Measurements from ENCODE around the gene HBA2.
"Not testable (repeated sequence)": the region's sequence is repeated elsewhere in the genome, so short reads cannot be mapped to it uniquely, and the experiment has no call there.

The HBA2 gene

DNA sequence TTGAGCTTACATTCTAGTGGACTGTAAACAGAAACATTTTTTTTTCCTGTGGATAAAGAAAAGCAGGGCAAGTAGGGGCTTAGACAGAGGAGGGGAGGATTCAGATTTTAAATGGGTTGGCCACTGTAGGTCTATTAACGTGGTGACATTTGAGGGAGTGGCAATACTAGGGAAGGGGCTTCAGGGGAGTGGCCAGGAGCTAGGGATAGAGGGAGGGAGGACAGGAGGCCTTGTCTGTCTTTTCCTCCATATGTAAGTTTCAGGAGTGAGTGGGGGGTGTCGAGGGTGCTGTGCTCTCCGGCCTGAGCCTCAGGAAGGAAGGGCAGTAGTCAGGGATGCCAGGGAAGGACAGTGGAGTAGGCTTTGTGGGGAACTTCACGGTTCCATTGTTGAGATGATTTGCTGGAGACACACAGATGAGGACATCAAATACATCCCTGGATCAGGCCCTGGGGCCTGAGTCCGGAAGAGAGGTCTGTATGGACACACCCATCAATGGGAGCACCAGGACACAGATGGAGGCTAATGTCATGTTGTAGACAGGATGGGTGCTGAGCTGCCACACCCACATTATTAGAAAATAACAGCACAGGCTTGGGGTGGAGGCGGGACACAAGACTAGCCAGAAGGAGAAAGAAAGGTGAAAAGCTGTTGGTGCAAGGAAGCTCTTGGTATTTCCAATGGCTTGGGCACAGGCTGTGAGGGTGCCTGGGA lies 13.4 kb upstream of the HBA2 start:
- H3K4me2 ChIP-seq (ENCODE audit: insufficient read depth, low read length, poor library complexity, severe bottlenecking), result no peak overlapping the region
- H3K4me3 ChIP-seq (ENCODE audit: low read length in 2 of 2), result no peak overlapping the region
- H2AFZ ChIP-seq (ENCODE audit: low read length), result no peak overlapping the region
- DNase-seq (ENCODE audit: low spot score), result no peak
- H2BK5ac ChIP-seq (ENCODE audit: low read length), result no peak overlapping the region
- peaks cover 0 to 2% of the 10 kb centered on the region in 2 donors for H3K9me3 ChIP-seq (replicated peaks in 1 of 2; ENCODE audit: control insufficient read depth in 2 of 2, insufficient read depth in 1 of 2, low read depth in 1 of 2, low read length in 2 of 2)
- no peak overlapping the region for H4K91ac ChIP-seq (ENCODE audit: low read depth, low read length, poor library complexity)
- no peak overlapping the region for H2BK15ac ChIP-seq (ENCODE audit: low read length)
- no peak overlapping the region for H2BK120ac ChIP-seq (ENCODE audit: low read depth, low read length)
- H3K23ac ChIP-seq (ENCODE audit: low read depth, low read length, poor library complexity), result no peak overlapping the region
- H2AK5ac ChIP-seq (ENCODE audit: low read depth, low read length), result no peak overlapping the region
- no peak overlapping the region for H2BK12ac ChIP-seq (ENCODE audit: low read length)
- no CpG with 5 or more reads among the region's 6 CpGs for WGBS, 2 donors (ENCODE audit: extremely low coverage in 2 of 2, insufficient read length in 2 of 2, insufficient replicate concordance in 1 of 2)
- no peak overlapping the region for H3K4ac ChIP-seq (ENCODE audit: low read length)
- H3K18ac ChIP-seq (ENCODE audit: low read length), result no peak overlapping the region
- H3K27ac ChIP-seq (replicated peaks; ENCODE audit: low read length), result no peak overlapping the region
- no peaks in the 10 kb centered on the region for H3K36me3 ChIP-seq (replicated peaks in 1 of 2; ENCODE audit: control insufficient read depth in 2 of 2, insufficient read depth in 2 of 2, low read length in 2 of 2)
- H3K27me3 ChIP-seq (ENCODE audit: control insufficient read depth in 3 of 3, insufficient read depth in 3 of 3, low read depth in 1 of 3, low read length in 3 of 3), result peaks cover 7 to 67% (median 38%) of the 10 kb centered on the region in 3 experiments
- no peak overlapping the region for H4K8ac ChIP-seq (ENCODE audit: low read depth, low read length)
- H3K79me1 ChIP-seq (ENCODE audit: low read depth, low read length), result no peaks in the 10 kb centered on the region
- H3K9ac ChIP-seq (ENCODE audit: low read depth, low read length, poor library complexity), result no peak overlapping the region
- H3K14ac ChIP-seq (ENCODE audit: low read length), result no peak overlapping the region
- peaks cover 4 to 6% of the 10 kb centered on the region in 2 donors for H3K4me1 ChIP-seq (ENCODE audit: control insufficient read depth in 2 of 2, insufficient read depth in 1 of 2, low read depth in 1 of 2, low read length in 2 of 2)

DNA sequence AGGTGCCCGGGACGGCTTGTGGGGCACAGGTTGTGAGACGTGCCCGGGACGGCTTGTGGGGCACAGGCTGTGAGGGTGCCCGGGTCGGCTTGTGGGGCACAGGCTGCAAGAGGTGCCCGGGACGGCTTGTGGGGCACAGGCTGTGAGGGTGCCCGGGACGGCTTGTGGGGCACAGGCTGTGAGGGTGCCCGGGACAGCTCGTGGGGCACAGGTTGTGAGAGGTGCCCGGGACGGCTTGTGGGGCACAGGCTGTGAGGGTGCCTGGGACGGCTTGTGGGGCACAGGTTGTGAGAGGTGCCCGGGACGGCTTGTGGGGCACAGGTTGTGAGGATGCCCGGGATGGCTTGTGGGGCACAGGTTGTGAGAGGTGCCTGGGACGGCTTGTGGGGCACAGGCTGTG lies 12.4 kb upstream of the HBA2 start:
- H2BK120ac ChIP-seq (ENCODE audit: low read depth, low read length); H3K18ac ChIP-seq (ENCODE audit: low read length); H4K8ac ChIP-seq (ENCODE audit: low read depth, low read length); H3K23ac ChIP-seq (ENCODE audit: low read depth, low read length, poor library complexity); H3K4me1 ChIP-seq (ENCODE audit: control insufficient read depth in 2 of 2, insufficient read depth in 1 of 2, low read depth in 1 of 2, low read length in 2 of 2); H2BK12ac ChIP-seq (ENCODE audit: low read length); H3K9me3 ChIP-seq (replicated peaks in 1 of 2; ENCODE audit: control insufficient read depth in 2 of 2, insufficient read depth in 1 of 2, low read depth in 1 of 2, low read length in 2 of 2); H4K91ac ChIP-seq (ENCODE audit: low read depth, low read length, poor library complexity); H2BK5ac ChIP-seq (ENCODE audit: low read length); H3K4me2 ChIP-seq (ENCODE audit: insufficient read depth, low read length, poor library complexity, severe bottlenecking); H2AK5ac ChIP-seq (ENCODE audit: low read depth, low read length); H3K4me3 ChIP-seq (ENCODE audit: low read length in 2 of 2); H3K4ac ChIP-seq (ENCODE audit: low read length); H3K14ac ChIP-seq (ENCODE audit: low read length); DNase-seq (ENCODE audit: low spot score); H3K9ac ChIP-seq (ENCODE audit: low read depth, low read length, poor library complexity); H3K79me1 ChIP-seq (ENCODE audit: low read depth, low read length); H3K27ac ChIP-seq (replicated peaks; ENCODE audit: low read length); H2BK15ac ChIP-seq (ENCODE audit: low read length); H2AFZ ChIP-seq (ENCODE audit: low read length); H3K36me3 ChIP-seq (replicated peaks in 1 of 2; ENCODE audit: control insufficient read depth in 2 of 2, insufficient read depth in 2 of 2, low read length in 2 of 2): not testable (repeated sequence)
- WGBS, 2 donors (ENCODE audit: extremely low coverage in 2 of 2, insufficient read length in 2 of 2, insufficient replicate concordance in 1 of 2), result no CpG with 5 or more reads among the region's 20 CpGs
- peaks cover 3 to 61% (median 33%) of the 10 kb centered on the region in 3 experiments for H3K27me3 ChIP-seq (ENCODE audit: control insufficient read depth in 3 of 3, insufficient read depth in 3 of 3, low read depth in 1 of 3, low read length in 3 of 3)

DNA sequence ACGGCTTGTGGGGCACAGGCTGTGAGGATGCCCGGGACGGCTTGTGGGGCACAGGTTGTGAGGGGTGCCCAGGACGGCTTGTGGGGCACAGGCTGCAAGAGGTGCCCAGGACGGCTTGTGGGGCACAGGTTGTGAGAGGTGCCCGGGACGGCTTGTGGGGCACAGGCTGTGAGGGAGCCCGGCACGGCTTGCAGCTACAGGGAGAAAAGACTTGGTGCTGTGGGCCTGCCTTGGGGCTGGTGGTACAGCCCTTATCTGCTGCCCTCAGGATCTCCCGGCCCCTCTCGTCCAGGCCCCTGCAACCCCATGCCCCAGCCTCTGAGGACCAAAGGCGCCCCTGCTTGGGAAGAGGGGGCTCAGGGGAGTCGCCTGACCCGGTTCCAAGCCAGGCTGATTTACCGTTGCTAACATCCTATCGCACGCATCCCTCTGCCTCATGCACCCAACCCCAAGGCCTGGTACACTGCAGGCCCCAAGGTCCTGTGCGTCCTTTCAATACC lies 11.9 kb upstream of the HBA2 start:
- H3K4me3 ChIP-seq (ENCODE audit: low read length in 2 of 2), result no peak overlapping the region
- H3K4ac ChIP-seq (ENCODE audit: low read length), result no peak overlapping the region
- no peak overlapping the region for H3K18ac ChIP-seq (ENCODE audit: low read length)
- no peak overlapping the region for H2BK12ac ChIP-seq (ENCODE audit: low read length)
- WGBS, 2 donors (ENCODE audit: extremely low coverage in 2 of 2, insufficient read length in 2 of 2, insufficient replicate concordance in 1 of 2), result no CpG with 5 or more reads among the region's 18 CpGs
- H3K4me2 ChIP-seq (ENCODE audit: insufficient read depth, low read length, poor library complexity, severe bottlenecking), result no peak overlapping the region
- H3K36me3 ChIP-seq (replicated peaks in 1 of 2; ENCODE audit: control insufficient read depth in 2 of 2, insufficient read depth in 2 of 2, low read length in 2 of 2), result no peaks in the 10 kb centered on the region
- H3K4me1 ChIP-seq (ENCODE audit: control insufficient read depth in 2 of 2, insufficient read depth in 1 of 2, low read depth in 1 of 2, low read length in 2 of 2), result peaks cover 0 to 6% of the 10 kb centered on the region in 2 donors
- no peak overlapping the region for H2BK120ac ChIP-seq (ENCODE audit: low read depth, low read length)
- DNase-seq (ENCODE audit: low spot score), result no peak
- H3K27ac ChIP-seq (replicated peaks; ENCODE audit: low read length), result no peak overlapping the region
- no peak overlapping the region for H4K91ac ChIP-seq (ENCODE audit: low read depth, low read length, poor library complexity)
- H3K14ac ChIP-seq (ENCODE audit: low read length), result no peak overlapping the region
- H3K9me3 ChIP-seq (replicated peaks in 1 of 2; ENCODE audit: control insufficient read depth in 2 of 2, insufficient read depth in 1 of 2, low read depth in 1 of 2, low read length in 2 of 2), result no peaks in the 10 kb centered on the region
- no peak overlapping the region for H2AFZ ChIP-seq (ENCODE audit: low read length)
- peaks cover 8 to 62% (median 34%) of the 10 kb centered on the region in 3 experiments for H3K27me3 ChIP-seq (ENCODE audit: control insufficient read depth in 3 of 3, insufficient read depth in 3 of 3, low read depth in 1 of 3, low read length in 3 of 3)
- no peaks in the 10 kb centered on the region for H3K79me1 ChIP-seq (ENCODE audit: low read depth, low read length)
- no peak overlapping the region for H2BK15ac ChIP-seq (ENCODE audit: low read length)
- no peak overlapping the region for H3K23ac ChIP-seq (ENCODE audit: low read depth, low read length, poor library complexity)
- H2AK5ac ChIP-seq (ENCODE audit: low read depth, low read length), result no peak overlapping the region
- no peak overlapping the region for H4K8ac ChIP-seq (ENCODE audit: low read depth, low read length)
- no peak overlapping the region for H3K9ac ChIP-seq (ENCODE audit: low read depth, low read length, poor library complexity)
- H2BK5ac ChIP-seq (ENCODE audit: low read length), result no peak overlapping the region

DNA sequence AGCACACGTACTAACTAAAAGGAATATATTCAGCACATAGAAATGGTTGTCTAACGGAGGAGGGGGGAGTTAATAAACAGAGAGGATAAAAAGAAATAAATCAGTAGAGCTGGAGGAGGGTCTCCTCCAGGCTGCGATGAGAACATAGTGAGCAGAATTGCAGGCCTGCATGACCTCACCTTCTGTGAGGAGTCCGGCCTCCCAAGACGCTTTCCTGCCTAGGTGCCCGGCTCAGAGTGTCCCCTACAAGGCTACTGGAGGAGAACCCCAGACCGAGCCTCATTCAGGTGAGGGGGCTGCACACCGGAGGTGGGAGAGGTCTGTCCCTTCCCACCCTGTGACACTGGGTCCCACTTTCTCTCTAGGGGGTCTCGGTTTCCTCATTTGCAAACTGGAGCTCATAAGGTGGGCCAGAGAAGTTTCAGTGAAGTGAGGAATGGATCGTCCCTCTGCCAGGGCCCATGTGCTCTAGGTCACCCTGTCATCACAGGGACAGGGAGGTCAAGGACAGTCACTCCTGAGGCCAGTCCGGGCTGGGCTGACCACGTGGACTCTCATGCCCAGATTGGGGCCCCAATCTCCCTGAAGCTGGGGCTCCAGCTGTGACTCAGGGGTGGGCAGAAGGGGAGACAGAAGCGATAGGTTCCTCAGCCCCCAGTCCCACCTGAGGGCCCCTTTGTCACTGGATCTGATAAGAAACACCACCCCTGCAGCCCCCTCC lies 10.2 kb upstream of the HBA2 start:
- WGBS, 2 donors (ENCODE audit: extremely low coverage in 2 of 2, insufficient read length in 2 of 2, insufficient replicate concordance in 1 of 2), result 100% methylated on average over 1 of the region's 13 CpGs; no CpG with 5 or more reads in 1 of the 2 donors
- DNase-seq (ENCODE audit: low spot score), result no peak
- H3K27me3 ChIP-seq (ENCODE audit: control insufficient read depth in 3 of 3, insufficient read depth in 3 of 3, low read depth in 1 of 3, low read length in 3 of 3), result peaks cover 25 to 68% (median 43%) of the 10 kb centered on the region in 3 experiments

More for the DNA sequence above, 10.2 kb upstream of the HBA2 start:
- Histone ChIP-seq H2BK12ac (ENCODE audit: low read length) (no peak overlapping the region), H3K27ac (replicated peaks; ENCODE audit: low read length) (no peak overlapping the region), H3K4ac (ENCODE audit: low read length) (no peak overlapping the region), H3K4me1 (ENCODE audit: control insufficient read depth in 2 of 2, insufficient read depth in 1 of 2, low read depth in 1 of 2, low read length in 2 of 2) (peaks cover 0 to 13% of the 10 kb centered on the region in 2 donors), H3K9me3 (replicated peaks in 1 of 2; ENCODE audit: control insufficient read depth in 2 of 2, insufficient read depth in 1 of 2, low read depth in 1 of 2, low read length in 2 of 2) (no peaks in the 10 kb centered on the region), H3K36me3 (replicated peaks in 1 of 2; ENCODE audit: control insufficient read depth in 2 of 2, insufficient read depth in 2 of 2, low read length in 2 of 2) (no peaks in the 10 kb centered on the region), H2BK15ac (ENCODE audit: low read length) (no peak overlapping the region), H2BK5ac (ENCODE audit: low read length) (no peak overlapping the region), H4K8ac (ENCODE audit: low read depth, low read length) (no peak overlapping the region), H3K4me3 (ENCODE audit: low read length in 2 of 2) (no peak overlapping the region), H4K91ac (ENCODE audit: low read depth, low read length, poor library complexity) (no peak overlapping the region), H2AFZ (ENCODE audit: low read length) (no peak overlapping the region), H3K18ac (ENCODE audit: low read length) (no peak overlapping the region), H3K9ac (ENCODE audit: low read depth, low read length, poor library complexity) (no peak overlapping the region), H2AK5ac (ENCODE audit: low read depth, low read length) (no peak overlapping the region), H3K4me2 (ENCODE audit: insufficient read depth, low read length, poor library complexity, severe bottlenecking) (no peak overlapping the region), H3K14ac (ENCODE audit: low read length) (no peak overlapping the region), H3K79me1 (ENCODE audit: low read depth, low read length) (no peaks in the 10 kb centered on the region), H3K23ac (ENCODE audit: low read depth, low read length, poor library complexity) (peak overlapping the region; percentile 73), H2BK120ac (ENCODE audit: low read depth, low read length) (no peak overlapping the region)

Measured in neuronal stem cell (in vitro differentiated cells).